Measurements from ENCODE around the gene TEX22.

TEX22 gene

DNA sequence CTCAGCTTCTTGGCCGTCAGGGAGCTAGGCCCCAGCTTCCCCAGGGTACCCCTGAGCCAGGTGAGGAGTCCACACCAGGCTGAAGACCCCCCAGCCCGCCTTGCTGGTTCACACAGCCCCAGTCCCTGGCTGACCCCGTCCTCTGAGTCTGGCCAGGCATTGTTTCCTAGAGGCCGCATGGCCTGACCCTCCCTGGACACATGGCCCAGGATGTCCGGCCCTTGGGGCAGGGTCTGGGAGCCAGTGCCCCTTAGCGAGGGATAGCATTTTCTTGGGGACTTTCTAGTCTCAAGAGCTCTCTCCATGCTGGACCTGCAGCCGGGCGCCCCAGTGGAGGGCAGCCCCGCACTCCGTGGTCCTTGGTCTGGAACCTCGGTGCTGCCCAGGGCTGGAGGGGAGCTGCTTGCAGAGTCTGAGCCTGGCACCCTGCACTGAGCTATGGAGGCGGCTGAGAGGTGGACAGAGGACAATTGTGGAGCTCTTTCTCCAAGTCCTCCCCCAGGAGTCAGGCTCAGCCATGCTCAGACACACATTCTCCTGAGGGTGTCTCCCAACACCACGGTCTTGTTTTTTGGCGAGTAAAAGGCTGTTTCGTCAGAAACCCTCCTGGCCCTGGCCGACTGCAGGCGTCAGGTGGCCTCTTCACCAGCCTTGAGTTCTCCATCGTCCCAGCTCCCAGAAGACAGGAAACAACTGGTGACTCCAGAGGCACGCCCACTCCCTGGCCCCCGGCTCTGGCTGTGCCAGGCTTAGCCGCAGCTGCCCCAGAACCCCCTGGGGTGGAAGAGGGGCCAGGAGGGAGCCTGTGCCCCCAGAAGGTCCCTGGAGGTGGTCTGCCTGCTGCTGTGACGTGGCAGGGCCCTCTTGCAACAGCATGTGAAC lies 58.6 kb downstream of the TEX22 start:
- no peak for DNase-seq (ENCODE audit: low spot score)

DNA sequence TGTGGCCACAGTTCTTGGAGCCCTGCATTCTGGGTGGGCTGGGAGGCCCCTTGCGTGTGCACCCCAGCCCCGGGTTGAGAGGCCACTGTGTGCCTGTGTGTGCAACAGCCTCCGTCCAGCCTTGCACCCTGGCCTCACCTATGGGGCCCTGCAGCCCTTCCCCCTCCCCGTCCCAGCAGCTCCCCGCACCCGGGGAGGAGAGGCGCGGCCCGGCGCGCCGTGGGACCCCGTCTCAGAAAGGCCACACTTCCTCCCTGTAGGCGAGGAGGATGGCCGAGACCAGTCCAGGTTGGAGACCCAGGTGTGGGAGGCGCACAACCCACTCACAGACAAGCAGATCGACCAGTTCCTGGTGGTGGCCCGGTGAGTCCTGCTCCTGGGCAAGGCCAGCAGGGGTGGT lies 59.7 kb downstream of the TEX22 start:
- DNase-seq (ENCODE audit: low spot score) = no peak

DNA sequence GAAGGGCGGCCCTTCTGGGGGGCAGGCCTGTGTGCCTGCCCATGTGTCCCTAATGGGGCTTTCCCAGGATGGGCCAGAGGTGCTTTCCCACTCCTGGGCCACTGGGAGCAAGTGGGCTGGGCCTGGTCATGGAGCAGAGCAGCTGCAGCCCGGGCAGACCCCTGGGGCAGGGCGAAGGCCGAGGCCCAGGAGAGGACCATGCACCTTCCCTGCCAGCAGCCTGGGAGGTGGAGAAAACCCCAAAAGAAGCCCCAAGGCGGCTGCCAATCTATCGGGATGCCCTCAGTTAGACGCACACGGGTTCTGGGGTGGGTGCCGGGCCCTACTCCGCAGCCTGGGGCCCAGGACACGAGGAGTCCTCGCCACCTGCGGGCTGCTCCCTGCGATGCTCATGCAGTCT lies 60.2 kb downstream of the TEX22 start:
- DNase-seq (ENCODE audit: low spot score) = no peak

DNA sequence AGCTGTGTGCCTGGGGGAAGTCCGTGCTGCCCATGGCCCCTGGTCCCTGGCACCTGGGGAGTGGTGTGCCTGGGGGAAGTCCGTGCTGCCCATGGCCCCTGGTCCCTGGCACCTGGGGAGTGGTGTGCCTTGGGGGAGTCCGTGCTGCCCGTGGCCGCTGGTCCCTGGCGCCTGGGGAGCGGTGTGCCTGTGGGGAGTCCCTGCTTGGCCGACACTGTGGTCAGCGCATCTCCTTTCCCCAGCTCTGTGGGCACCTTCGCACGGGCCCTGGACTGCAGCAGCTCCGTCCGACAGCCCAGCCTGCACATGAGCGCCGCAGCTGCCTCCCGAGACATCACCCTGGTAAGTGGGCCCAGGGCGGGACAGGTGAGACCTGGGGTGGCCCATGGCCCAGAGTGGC lies 61.8 kb downstream of the TEX22 start:
- no peak for DNase-seq (ENCODE audit: low spot score)

DNA sequence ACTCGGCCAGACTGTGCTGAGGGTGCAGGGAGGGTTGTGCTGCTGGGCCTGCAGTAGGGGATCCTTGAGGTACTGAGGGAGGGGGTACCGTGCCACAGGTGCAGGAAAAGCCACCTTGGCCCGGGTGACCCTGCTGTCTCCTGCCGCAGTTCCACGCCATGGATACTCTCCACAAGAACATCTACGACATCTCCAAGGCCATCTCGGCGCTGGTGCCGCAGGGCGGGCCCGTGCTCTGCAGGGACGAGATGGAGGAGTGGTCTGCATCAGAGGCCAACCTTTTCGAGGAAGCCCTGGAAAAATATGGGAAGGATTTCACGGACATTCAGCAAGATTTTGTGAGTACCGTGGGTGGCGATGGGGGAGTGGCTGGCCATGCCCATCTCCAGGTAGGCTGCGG lies 62.3 kb downstream of the TEX22 start:
- no peak for DNase-seq (ENCODE audit: low spot score)

DNA sequence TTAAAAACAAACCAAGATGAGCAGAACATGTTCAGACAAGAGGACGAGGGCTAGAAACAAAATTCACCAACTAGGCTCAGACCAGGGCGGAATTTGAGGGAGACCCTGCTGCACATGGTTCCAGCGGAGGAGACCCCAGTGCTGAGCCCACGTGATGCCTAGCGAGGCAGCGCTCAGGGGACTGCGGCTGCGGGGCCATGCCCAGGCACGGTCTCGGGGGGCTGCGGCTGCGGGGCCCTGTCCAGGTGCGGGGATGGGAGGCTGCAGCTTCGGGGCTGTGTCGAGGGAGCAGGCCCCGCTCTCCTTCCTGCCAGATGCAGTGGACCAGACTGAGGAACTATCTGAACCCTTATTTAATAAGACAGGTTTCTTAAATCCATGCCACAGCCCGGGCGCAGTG lies 63.6 kb downstream of the TEX22 start:
- no peak for DNase-seq (ENCODE audit: low spot score)
